NCI-H1092 treated with DMSO at 0.1 percent for 48 hours (cell line): ENCODE measurements around the gene SPON2.

ENCODE experiments used
- DNase-seq: peaks from one replicate; lab custom pipeline; 2025; lab: John Stamatoyannopoulos, UW

Gene SPON2

DNA sequence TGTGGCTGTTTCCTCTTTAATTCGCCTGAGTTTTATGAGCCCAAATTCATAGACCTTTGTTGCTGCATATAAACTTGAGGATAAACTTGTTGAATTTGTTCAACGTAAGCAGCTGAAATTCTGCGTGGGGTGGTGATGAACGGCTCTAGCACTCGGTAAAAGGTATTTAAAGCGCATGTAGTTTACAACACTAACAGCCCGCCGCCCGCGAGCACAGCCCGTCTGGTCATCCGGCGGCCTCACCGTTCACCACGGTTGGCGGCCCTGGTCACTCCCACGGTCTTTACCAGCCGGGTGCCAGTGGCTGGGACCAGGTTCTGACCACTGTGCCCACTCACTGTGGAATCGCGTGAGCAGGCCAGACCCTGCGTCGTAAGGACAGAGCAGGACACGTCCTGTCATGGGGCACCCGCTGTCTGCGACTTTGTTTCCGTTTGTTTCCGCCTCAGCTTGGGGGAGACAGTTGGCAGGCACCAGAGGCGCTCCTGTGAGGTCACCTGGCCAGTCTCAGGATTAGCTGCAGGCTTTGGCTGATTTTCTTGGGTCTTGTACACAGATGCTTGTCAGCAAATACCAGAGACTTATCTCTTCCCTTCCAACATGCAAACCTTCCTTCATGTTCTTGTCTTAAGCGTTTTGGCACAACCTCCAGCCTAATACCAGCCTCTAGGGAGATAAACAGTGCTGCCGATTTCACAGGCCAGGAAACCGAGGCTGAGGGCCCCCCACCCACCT, 36.8 kb upstream of the SPON2 start:
- no peak for DNase-seq

DNA sequence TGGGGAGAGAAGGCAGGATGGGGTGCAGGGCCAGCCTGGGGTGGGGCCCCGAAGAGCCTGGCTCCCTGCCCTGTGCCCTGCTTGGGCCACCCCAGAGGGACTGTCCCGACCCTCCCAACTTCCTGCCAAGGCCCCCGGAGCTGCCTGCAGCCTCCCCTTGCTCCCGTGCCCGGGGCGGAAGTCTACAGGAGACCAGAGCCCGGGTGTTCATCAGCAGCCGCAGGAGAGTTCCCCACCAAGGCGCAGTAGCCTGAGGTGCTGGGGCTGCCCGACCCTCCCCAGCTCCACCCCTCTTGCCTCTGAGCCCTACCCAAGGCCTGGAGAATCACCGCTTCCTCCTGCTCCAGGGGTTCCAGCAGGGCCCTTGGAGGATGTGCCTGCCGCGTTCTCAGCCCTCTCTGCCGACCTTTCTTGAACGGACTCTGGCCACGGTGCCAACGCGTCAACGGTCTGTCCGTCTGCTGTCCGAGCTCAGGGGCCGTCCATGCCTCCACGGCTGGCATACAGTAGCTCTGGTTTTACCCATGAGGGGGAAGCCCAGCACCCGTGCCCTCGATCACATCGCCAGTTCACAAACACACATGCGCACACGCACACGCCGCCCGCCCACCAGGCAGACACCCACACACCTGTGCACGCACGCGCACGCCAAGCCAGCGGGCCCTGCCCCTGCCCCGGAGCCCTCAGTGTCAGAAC, 36.0 kb upstream of the SPON2 start:
- no peak for DNase-seq

DNA sequence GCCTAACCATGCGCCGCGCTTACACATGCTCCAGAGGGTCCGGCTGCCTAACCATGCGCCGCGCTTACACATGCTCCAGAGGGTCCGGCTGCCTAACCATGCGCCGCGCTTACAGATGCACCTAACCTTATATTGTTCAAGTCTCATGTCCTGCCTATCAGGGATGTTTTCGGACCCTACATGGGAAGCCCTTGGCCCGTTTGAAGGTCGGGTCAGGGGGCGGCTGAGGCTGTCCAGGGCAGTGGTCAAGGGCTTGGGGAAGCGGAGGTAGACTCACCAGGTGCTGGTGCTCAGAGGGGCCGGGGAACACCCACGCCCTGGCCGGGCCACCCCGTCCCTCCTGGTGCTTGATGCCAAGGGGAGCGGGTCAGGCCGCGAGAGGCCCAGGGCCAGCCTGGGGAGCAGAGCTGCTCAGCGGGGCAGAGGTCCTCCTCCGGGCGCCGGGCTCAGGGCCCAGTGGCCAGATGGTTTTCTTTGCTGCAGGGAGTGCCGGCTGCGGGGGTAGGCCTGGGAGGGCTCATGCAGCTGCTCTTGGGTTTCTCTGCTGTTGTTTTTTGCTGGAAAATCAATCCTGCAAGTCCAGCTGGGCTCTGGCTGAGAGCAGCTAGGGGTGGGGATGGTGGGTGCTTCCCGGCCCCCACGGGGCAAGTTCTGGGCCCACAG, 35.4 kb upstream of the SPON2 start:
- peak; percentile 9 for DNase-seq

DNA sequence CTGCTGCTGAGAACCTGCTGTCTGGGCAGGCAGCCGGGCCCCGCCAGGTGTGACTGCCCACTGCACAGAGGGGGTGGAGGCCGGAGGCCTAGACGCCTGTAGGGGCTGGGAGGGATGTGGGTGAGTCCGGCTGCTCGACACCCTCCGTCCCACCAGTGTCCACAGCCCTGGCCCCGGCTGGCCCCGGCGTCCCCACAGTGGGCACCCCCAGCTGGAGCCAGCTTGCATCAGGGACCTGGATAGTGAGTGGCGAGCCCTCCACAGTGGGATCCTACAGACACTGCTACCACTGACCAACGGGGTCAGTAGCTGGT, 34.7 kb upstream of the SPON2 start:
- DNase-seq = no peak

DNA sequence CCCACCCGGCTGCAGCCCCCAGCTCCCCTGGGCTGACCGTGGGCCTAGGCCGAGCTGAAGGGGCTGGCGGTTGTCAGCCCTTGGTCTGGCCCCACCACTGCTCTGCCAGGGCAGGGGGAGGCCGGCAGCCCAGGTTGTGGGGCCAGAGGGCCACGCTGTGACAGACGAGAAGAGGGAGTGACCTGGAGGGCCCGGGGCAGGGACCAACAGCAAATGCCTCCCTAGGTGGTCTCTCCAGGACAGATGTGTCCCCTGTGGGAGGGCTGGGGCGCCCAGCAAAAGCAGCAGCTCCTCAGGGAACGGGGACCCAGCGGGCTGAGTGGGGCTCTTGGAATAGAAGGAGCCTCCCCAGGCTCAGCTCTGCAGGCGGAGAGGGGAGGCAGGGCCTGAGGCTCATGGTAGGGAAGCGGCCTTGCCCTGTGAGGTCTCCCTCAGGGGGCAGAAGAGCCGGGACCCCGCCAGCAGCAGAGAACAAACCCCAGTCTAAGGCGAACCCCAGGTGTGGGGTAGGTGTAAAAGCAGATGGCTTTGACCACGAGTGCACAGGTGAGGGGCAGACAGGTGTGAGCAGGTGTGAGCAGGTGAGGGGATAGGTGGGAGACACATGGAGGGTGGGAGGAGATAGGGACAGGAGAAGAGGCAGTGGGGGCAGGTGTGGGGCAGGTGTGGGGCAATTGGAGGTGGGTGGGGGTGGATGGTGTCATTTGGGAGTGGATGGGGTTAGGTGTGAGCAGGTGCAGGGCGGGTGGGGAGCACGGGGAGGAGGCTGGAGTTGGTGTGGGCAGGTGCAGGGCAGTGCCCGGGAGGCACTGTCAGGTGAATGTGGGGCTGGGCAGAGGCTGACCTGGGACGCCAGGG, 34.1 kb upstream of the SPON2 start:
- no peak for DNase-seq

DNA sequence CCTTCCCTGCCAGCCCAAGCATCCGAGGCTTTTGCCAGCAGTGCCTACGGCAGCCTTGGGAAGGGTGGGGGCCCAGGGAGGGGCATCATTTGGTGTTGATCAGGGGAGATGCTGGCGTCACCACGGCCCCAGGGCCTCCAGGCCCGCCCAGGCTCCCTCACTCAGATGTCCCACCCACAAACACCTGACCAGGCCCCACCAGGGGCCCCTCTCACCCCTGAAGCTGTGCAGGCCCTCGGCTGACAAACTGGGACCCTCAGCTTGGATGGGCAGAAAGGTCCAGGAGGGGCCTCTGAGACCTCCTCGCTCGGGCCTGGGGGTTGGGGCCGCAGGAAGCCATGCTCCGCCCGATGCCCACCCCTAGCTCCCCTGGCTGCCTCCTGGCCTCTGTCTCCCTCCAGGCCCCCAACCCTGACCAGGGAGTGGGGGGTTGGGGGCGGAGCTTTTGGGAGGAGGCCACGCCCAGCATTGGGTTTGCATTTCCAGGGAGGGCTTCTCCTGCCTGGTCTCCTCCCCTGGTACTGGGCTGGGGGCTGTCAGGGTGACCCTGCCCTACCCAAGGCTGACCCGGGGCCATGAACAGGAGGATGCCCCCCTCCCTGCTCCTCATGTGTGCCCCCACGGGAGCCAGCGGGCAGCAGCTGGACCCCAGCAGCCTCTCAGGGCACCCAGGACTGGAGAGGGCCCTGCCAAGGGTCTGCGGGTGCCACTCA, 33.4 kb upstream of the SPON2 start:
- DNase-seq = no peak

DNA sequence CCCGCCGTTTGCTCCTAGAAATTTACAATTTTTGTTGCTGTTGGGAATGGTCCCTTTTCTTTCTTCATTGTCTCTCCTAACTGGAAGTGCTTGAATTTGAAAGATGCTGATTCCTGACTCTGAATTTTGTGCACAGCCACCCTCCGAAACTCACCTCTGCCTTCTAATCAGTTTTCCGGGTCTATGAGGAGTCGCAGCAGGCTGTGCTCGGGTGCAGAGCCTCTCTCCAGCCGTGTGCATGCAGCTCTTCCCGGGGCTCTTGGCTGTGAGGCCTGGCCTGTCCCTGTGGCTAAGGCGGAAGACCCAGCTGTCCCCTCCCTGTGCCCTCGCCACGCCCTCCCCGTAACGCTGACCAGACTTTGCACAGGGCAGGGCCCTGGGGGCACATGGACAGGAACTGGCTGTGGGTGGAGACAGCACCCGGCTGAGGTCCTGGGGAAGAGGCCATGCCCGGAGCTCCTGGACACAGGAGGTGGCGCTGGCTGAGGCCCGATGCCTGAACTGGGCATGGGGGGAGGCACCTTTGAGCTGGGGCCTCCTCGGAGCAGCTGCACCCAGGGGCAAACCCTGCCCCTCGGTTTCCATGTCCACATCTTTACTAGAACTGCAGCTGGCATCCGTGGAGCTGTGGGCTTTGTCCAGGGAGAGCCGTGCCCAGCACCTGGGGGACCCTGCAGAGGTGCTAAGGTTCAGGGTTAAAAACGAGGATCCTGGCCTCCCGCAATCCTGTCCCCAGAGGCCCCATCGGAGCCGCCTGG, 32.6 kb upstream of the SPON2 start:
- DNase-seq = no peak

DNA sequence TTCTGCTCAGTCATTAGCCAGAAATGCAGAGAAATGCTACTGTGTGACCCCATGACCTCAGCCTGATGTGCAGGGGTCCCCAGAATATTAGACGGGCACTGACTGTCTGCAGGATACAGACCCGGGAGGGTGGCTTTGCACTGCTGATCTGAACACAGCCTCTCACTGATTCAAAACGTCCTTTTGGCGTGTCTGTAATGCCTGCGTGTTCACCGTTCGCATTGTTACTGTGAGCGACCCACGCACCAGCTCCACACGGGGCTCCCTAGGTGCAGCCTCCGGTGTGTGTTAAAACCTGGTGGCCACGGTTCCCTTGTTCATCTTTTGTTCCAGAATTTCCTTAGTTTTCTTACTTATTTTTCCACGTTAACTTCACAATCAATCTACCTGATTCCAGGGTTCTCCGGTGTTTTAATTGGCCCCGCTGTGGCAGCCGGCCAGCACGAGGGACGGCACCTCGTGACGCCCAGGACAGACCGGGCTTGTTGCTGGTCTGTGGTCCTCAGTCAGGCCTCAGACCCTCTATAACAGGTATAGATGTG, 32.0 kb upstream of the SPON2 start:
- DNase-seq = no peak

DNA sequence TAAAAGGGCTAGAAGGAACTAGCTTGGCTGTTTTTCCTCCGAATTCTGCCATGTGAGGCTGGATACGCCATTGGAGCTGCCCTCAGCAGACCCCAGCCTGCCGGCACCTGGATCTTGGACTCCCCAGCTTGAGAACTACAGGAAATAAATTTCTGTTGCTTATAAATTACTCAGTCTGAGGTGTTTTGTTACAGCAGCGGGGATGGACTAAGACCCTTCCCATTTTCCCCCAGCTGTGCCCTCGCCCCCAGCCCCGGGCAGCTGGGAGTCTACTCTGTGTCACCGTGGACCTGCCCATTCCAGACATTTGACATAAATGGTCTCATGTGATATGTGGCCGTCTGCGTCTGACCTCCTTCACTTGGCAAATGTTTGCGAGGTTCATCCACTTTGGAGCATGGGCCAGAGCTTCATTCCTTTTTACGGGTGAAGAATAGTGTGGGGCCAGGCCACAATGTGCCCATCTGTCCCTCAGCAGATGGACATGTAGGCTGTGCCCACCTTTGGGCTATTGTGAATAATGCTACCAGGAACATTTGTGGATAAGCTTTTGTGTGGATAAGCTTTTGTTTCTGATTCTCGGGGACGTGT, 30.7 kb upstream of the SPON2 start:
- DNase-seq = no peak

DNA sequence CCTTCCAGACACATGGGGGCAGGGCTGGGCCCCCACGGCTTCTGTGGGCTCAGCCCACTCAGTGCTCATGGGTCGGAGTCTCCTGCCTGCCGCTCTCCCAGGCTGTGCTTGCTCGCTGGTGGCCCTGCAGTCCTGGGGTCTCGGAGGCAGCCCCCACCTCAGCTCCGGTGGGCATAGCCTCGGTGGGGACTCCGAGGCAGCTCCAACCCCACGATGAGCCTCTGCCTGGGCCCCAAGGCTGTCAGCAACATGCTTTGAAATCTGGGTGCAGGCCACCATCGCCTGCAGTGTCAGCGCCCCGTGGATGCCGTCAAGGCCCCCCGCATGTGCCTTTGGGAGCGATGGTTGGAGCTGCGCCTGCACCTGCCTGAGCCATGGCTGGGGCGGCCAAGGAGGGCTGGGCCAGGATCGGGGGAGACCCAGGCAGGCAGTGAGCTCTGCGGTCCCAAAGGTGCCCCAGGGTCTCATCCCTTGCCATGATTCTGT, 30.2 kb upstream of the SPON2 start:
- no peak for DNase-seq

DNA sequence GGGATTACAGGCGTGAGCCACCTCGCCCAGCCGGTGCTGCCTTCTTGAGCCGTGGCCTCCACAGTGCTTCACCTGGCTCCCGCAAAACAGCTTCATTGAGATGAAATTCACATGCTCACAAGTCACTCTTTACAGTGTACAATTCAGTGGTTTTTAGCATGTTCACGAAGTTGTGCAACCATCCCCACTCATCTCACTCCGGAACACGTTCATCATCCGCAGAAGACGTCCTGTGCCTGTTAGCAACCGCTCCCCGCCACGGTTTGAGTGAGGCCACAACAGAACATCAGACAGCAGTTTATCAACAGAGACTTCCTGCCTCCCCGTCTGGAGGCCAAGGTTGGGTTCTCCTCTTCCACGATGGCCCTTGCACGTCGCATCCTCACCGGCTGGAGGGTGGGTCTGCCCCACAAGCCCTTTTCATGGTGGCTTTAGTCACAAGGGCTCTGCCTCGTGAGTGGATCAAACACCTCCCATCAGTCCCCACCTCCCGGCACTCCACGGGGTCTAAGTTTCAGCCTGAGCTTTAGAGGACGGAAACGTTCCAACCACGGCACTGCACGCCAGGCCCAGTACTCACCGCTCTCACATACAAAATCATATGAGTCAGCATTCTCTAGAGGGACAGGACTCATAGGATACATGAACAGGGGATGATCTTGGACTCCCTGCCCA, 29.6 kb upstream of the SPON2 start:
- no peak for DNase-seq

DNA sequence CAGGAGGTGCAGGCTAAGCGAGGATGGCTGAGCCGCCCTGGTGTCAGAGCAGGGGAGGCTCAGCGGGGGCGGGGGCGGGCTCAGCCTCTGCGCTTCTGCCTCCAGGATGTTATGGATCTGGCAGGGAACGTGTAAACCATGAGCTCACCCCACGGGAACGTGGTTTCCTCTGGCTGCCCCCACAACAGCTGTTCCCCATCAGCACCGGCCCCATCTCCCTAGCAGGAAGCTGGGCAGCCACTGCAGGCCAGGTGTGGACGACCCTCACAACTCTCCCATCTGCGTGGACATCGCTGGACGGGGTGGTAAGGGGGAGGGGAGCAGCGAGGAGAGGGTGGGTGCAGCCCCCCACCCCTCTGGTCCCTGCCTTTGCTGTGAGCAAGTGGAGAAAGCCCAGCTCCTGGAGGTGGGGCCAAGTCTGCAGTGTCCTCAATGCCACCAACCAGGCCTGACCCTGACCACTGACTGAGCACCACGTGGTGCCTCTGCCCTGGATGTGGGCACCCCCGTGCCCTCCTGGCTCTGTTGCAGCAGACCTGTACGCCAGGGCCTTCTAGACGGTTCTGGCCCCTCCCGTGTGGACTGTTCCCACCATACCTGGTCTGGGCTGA, 28.1 kb upstream of the SPON2 start:
- no peak for DNase-seq

DNA sequence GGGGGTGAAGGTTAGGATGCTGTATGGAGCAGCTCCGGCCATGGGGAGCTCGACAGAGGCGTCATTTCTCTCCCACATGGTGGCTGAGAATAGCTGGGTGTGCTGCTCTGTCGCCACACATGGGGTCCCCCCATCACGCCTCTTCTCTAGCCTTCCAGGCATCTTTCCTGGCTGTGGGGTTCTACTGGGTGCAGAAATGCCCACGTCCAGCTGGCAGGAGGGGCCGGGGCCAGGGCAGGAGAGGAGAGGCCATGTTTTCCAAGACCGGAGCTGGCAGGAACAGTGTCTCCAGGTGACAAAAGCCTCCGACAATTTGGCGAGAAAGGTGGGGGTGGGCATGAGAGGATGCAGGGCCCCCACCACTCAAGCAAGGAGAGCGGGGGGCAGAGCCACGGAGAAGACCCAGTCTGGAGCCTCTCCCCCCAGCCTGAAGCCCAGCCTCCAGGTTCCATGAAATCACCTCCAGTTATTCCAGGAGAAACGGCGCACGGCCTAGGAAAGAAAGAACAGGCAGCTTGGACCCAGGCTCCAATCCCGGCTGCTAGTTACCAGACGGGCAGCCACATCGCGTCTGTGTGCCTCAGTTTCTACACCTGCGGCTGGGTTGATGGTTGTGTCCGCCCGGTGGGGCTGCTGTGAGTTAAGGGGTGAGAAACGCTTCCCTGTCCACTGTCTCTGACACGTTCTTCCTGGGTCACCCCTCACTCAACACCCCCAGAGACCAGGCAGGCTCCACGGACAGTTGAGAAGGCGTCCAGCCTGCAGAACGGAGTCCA, 27.4 kb upstream of the SPON2 start:
- no peak for DNase-seq

DNA sequence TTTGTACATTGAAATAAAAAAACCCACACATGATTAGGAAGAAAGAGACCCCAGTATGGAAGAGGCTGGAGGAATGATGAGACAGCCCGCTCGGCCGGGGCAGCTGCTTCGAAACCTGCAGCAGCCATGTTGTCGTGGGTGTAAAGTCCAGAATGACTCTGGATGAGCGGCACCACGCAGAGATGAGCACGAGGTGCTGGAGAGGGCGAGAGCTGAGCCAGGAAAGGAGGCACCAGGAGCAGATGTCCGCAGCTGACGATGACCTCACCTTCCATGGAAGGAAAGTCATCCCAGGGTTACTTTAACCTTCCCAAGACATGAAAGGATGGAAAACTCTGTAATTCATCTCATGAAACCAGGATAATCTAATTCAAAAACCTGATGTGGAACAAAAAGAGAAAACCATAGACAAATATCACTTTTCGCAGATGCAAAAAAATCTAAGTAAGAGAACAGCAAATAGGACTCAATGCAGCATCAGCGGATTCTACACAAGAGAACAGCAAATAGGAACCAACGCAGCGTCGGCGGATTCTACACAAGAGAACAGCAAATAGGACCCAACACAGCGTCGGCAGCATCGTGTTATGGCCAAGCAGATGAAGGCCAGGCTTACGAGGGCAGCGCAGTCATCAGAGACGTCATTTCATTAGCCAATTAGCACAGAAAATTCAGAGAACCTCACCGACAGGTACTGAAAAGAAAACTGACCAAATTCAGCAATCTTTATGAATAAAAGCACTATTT, 25.9 kb upstream of the SPON2 start:
- no peak for DNase-seq

DNA sequence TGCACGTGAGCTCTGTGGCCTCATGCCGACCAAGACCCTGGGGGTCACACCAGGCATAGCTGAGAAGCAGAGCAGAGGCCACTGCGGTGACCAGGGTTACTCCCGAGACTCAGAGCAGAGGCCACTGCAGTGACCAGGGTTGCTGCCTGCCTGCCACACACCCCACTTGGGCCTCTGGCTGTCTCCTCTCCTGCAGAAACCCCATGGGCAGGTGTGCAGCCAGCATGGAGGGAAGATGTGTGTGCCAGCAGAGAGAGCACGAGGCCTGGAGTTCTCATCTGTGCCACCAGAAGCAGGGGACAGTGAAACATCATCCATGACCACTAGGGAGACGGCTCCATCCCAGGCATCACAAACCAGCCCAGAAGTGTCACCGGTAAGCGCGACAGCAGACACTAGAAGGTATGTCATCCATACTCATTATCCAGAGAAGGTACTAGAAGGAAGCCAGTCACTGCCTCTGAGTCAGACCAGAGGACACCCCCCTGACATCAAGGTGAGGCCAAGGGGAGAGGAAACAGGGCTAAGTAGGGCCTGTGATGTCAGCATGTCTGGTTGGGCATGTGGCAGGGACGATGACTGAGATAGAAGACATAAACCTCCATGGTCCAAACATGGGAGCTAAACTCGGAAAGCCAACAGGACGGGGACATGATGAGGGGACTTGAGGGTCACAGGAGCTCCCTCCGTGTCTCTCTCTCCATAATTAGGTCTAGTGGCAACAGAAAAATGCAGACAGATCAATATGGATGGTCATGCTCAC, 24.2 kb upstream of the SPON2 start:
- no peak for DNase-seq

DNA sequence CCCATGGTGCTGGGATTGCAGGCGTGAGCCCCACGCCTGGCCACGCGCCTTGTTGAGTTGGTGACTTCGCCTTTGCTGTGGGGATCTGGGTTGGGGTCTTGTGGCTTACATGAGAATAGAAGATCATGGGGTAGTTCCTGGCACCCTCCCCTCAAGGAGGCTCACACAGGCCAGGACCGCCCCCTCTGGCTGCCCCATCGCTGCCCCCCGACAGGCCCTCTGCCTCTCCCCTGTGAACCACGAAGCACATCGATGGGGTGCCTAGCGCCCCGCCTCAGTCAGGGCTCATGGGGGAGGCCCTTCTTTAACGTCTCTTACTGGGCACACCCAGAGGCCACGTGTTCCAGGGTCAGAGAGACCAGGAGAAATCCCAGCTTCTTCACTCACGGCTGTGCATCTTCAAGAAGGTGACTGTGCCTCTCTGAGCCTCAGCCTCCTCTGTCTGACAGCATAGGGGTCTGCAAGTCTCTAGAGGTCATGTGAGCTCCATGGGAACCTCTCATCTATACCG, 23.6 kb upstream of the SPON2 start:
- DNase-seq = no peak
